Skeletal muscle tissue (tissue), 4 donors: ENCODE measurements around the gene NDNF. TPM values are rescaled to one million over a fixed set of nuclear protein-coding genes. Genes with fewer than 3 reads are reported as not detected.

Source experiments
- H3K27ac ChIP-seq: one replicate; pipeline ENCODE4 v1.7.0; 2013; ENCODE audit warnings: mild to moderate bottlenecking, low read depth, low read length, inconsistent platforms
- H3K27me3 ChIP-seq, 3 donors: one replicate each; pipeline ENCODE4 v1.7.0; 2013; ENCODE audit warnings: low read length in 3 of 3; ENCODE audit not compliant: control insufficient read depth in 3 of 3, insufficient read depth in 3 of 3
- H3K36me3 ChIP-seq, 3 donors: one replicate each; pipeline ENCODE4 v1.7.0; 2013; ENCODE audit warnings: low read length in 3 of 3; ENCODE audit not compliant: control insufficient read depth in 3 of 3, insufficient read depth in 3 of 3
- H3K4me1 ChIP-seq, 3 donors: one replicate each; pipeline ENCODE4 v1.7.0; 2013; ENCODE audit warnings: low read length in 3 of 3, mild to moderate bottlenecking in 3 of 3; ENCODE audit not compliant: control insufficient read depth in 3 of 3, insufficient read depth in 3 of 3
- H3K4me3 ChIP-seq, 3 donors: one replicate each; pipeline ENCODE4 v1.7.0; 2013; ENCODE audit warnings: low read length in 3 of 3
- H3K9ac ChIP-seq, 3 donors: one replicate each; pipeline ENCODE4 v1.7.0; 2013; ENCODE audit warnings: low read length in 3 of 3, mild to moderate bottlenecking in 3 of 3, moderate library complexity in 2 of 3, low read depth in 1 of 3
- H3K9me3 ChIP-seq, 3 donors: one replicate each; pipeline ENCODE4 v1.7.0; 2013; ENCODE audit warnings: low read length in 3 of 3; ENCODE audit not compliant: control insufficient read depth in 3 of 3
- total RNA-seq: library from RNA; depleted of rRNA; stranded (reverse); fragments of >200 nt; gene quantifications from one replicate; pipeline ENCODE4 v1.2.3, GENCODE V29; 2014
- donor health status: Osteomylitis.

The NDNF gene
- total RNA-seq, 1 donor from 2014 or later = 5.2 TPM

DNA sequence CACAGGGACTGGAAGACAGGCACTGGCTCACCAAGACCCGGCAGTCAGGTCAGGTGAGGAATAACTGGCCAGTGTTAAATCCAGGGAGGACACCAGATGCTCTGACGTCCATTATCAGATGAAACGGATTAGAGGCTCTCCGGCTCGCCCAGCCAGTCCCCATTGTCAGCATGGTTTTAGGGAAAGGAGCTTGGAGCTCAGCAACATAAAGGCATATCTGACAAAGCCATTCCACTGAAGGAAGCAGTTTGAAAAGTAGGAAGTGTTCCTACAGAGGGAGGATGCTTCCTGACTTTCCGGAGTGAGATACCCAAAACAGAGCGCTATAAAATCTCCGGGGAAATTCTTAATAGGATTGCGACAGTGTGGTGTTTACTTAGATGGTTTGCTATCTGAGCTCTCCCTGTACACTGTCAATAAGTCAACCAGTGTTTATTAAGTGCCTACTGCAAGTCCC is 14.8 kb downstream of the NDNF start:
- Histone ChIP-seq H3K27me3 (no peaks in the 10 kb centered on the region), H3K9ac (no peak overlapping the region), H3K4me1 (no peaks in the 10 kb centered on the region), H3K27ac (no peak overlapping the region), H3K4me3 (no peak overlapping the region), H3K36me3 (no peaks in the 10 kb centered on the region), H3K9me3 (no peaks in the 10 kb centered on the region)

DNA sequence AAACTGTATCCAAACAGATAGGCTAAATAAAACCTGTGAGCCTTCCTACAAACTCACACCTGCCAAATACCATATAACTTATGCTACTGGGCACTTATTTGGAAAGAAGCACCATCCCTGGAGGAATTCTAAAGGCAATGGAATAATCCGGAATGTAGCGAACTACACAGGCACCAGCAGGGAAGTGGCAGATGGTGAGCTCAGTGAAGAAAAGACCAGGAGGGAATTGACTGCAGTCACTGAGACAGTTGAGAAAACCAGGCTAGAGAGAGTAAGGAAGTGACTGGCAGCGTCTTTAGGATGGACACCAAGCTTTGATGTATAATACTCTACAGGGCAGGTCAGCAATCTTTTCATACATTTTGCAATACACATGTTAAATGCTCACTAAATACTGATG is 16.3 kb downstream of the NDNF start:
- Histone ChIP-seq H3K27ac (no peak overlapping the region), H3K9ac (no peak overlapping the region), H3K9me3 (no peaks in the 10 kb centered on the region), H3K4me3 (no peak overlapping the region), H3K27me3 (no peaks in the 10 kb centered on the region), H3K36me3 (no peaks in the 10 kb centered on the region), H3K4me1 (no peaks in the 10 kb centered on the region)

- H3K9me3 ChIP-seq = no peaks in the 10 kb centered on the region
- no peak overlapping the region for H3K9ac ChIP-seq
- H3K4me1 ChIP-seq = no peaks in the 10 kb centered on the region
- H3K36me3 ChIP-seq = no peaks in the 10 kb centered on the region
- H3K27ac ChIP-seq = no peak overlapping the region
- H3K27me3 ChIP-seq = no peaks in the 10 kb centered on the region
- H3K4me3 ChIP-seq = no peak overlapping the region
Observed at GRCh38 chr4:121054373-121054772, 18.0 kb downstream of the NDNF start.

- Histone ChIP-seq H3K4me1 (no peaks in the 10 kb centered on the region), H3K4me3 (no peak overlapping the region), H3K9ac (no peak overlapping the region), H3K36me3 (no peaks in the 10 kb centered on the region), H3K27ac (peak overlapping the region; percentile 32), H3K27me3 (no peaks in the 10 kb centered on the region), H3K9me3 (no peaks in the 10 kb centered on the region)
Observed at GRCh38 chr4:121053601-121054143, 18.7 kb downstream of the NDNF start.

DNA sequence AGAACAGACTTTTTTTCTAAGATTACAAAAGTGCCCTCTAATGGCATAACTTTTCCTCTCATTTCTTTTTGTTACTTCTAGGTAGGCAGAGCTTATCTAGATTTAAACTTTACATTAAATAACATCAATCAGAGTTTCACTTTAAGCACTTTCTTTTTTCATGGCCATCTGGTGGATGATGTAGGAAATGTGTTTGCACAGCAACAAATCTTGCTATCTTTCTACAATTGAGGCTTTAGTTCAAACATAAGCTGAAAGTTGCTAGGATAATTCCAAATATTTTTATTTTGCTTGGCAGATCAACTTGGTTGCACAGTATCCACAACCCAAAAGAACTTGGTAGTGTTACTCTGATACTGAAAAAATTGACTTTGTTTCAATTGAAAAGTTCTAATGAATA is 22.0 kb downstream of the NDNF start:
- Histone ChIP-seq H3K36me3 (no peaks in the 10 kb centered on the region), H3K27me3 (no peaks in the 10 kb centered on the region), H3K9me3 (no peaks in the 10 kb centered on the region), H3K4me3 (no peak overlapping the region), H3K9ac (no peak overlapping the region), H3K4me1 (no peaks in the 10 kb centered on the region), H3K27ac (no peak overlapping the region)

DNA sequence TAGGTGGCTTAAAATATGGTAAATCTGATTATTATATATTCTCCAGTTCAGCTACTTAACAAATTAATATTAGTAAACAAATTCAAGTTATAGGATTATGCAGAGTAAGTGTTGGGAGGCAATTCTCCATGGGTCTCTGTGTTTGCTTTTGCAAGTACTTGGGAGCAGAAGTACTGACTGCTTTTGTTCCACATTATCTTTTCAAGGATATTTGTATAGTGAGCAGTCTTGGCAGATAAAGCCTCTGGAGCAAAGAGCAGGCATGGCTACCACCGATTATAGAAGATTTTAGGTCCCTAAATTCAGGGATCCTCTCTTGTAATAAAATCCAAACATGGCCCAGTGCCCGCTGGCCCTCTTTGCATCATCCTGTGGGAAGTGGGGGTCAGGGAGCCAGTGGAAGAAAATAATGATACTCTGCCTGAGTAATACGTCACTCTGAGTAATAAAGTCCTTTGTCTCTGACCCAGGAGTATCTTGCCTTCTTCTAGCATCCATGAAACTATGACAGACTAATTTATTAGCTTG is 23.2 kb downstream of the NDNF start:
- Histone ChIP-seq H3K27ac (no peak overlapping the region), H3K4me3 (no peak overlapping the region), H3K27me3 (no peaks in the 10 kb centered on the region), H3K36me3 (no peaks in the 10 kb centered on the region), H3K4me1 (no peaks in the 10 kb centered on the region), H3K9me3 (no peaks in the 10 kb centered on the region), H3K9ac (no peak overlapping the region)

- H3K4me3 ChIP-seq = no peak overlapping the region
- H3K27ac ChIP-seq = no peak overlapping the region
- H3K4me1 ChIP-seq = no peaks in the 10 kb centered on the region
- H3K36me3 ChIP-seq = no peaks in the 10 kb centered on the region
- H3K9me3 ChIP-seq = no peaks in the 10 kb centered on the region
- H3K9ac ChIP-seq = no peak overlapping the region
- no peaks in the 10 kb centered on the region for H3K27me3 ChIP-seq
Observed at GRCh38 chr4:121048165-121048564, 24.2 kb downstream of the NDNF start.

DNA sequence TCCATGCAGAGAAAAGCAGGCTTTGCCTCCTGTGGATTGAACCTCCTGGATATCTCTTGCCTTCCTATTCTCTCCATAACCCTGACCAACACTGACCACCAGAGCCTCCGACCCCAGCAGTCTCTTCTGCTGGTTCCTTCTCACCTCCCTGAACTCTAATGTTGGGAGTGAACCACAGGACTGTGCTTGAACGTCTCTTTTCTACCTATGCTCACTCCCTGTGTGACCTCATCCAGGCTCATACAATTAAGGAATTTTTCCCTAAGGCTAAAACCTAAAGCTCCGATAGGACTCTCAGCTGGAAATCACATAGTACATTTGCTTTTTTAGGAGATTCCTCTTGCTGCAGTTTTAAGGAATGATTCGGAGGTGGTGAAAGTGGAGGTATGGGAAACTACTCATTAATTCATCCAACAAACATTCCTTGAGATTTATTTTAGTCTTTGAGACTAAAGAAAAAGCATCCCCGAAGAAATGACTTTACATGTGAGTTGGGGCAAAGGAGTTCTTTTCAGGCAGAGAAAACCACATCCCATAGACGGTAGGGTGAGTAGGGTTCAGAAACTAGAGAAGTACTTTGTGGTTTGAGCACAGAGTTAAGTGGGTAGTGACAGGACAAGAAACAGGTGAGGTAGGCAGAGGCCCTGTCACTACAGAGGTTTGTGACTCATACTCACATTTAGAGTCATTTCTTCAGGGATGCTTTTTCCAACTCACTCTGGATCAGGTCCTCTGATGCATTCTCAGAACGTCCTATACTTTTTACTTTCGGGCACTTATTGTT is 30.8 kb downstream of the NDNF start:
- no peak overlapping the region for H3K27ac ChIP-seq
- no peaks in the 10 kb centered on the region for H3K27me3 ChIP-seq
- no peaks in the 10 kb centered on the region for H3K9me3 ChIP-seq
- H3K4me3 ChIP-seq = no peak overlapping the region
- no peaks in the 10 kb centered on the region for H3K4me1 ChIP-seq
- no peaks in the 10 kb centered on the region for H3K36me3 ChIP-seq
- no peak overlapping the region for H3K9ac ChIP-seq

DNA sequence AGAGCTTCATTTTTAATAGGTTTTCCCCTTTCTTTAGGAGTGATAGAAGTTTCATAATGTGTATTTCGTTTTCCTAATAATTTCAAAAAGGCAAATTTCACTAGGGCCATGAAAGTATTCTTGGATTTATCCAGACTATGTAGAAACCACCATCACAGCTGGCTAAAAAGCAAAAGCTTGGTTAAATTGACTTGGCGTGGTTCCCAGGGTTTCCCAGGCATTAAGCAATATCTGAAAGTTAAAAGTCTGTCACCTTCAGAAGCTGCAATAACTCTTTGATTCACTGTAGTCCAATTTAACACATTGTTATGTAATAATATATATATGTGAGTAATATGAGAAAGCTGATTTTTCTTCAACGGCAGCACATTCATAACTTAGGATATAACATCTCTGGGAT is 38.3 kb downstream of the NDNF start:
- no peaks in the 10 kb centered on the region for H3K36me3 ChIP-seq
- no peak overlapping the region for H3K27ac ChIP-seq
- no peaks in the 10 kb centered on the region for H3K9me3 ChIP-seq
- no peaks in the 10 kb centered on the region for H3K27me3 ChIP-seq
- no peaks in the 10 kb centered on the region for H3K4me1 ChIP-seq
- H3K4me3 ChIP-seq = no peak overlapping the region
- H3K9ac ChIP-seq = no peak overlapping the region

- H3K36me3 ChIP-seq = no peaks in the 10 kb centered on the region
- no peak overlapping the region for H3K9ac ChIP-seq
- H3K4me1 ChIP-seq = no peaks in the 10 kb centered on the region
- no peaks in the 10 kb centered on the region for H3K9me3 ChIP-seq
- H3K27ac ChIP-seq = no peak overlapping the region
- H3K4me3 ChIP-seq = no peak overlapping the region
- no peaks in the 10 kb centered on the region for H3K27me3 ChIP-seq
Observed at GRCh38 chr4:121030711-121031110, 41.6 kb downstream of the NDNF start.
